Neural cell (in vitro differentiated cells): ENCODE data around the gene PARD3B. TPM values are rescaled to one million over a fixed set of nuclear protein-coding genes. Genes with fewer than 3 reads are reported as not detected.

Experiments used
- H2AFZ ChIP-seq: fragments of 200-600, 300-800 bp; sonication (generic), shearing (Covaris generic); 2 replicates; pipeline ENCODE4 v1.6.0; 2014; ENCODE audit warnings: low read depth, mild to moderate bottlenecking, antibody characterized with exemption, low read length, moderate library complexity
- H3F3A ChIP-seq: fragments of 200-600 bp; shearing (Covaris generic); 2 replicates; pipeline ENCODE4 v1.6.1; 2016; ENCODE audit warnings: mild to moderate bottlenecking, moderate library complexity, mixed read lengths, antibody characterized with exemption, low read length; ENCODE audit not compliant: insufficient read depth, poor library complexity, severe bottlenecking
- H3K27ac ChIP-seq: fragments of 200-600, 300-800 bp; sonication (generic), shearing (Covaris generic); 2 replicates; pipeline ENCODE4 v1.5.1; 2014; ENCODE audit warnings: mild to moderate bottlenecking, low read length, moderate library complexity
- H3K27me3 ChIP-seq: fragments of 300-800, 200-600 bp; sonication (generic), shearing (Covaris generic); 2 replicates; pipeline ENCODE4 v1.6.0; 2014; ENCODE audit warnings: mild to moderate bottlenecking, low read depth, low read length, moderate library complexity; ENCODE audit not compliant: insufficient read depth
- H3K36me3 ChIP-seq: fragments of 300-800, 200-600 bp; sonication (generic), shearing (Covaris generic); 2 replicates; pipeline ENCODE4 v1.5.1; 2014; ENCODE audit warnings: mild to moderate bottlenecking, antibody characterized with exemption, low read length, moderate library complexity; ENCODE audit not compliant: insufficient read depth
- H3K4me2 ChIP-seq: fragments of 300-800, 200-600 bp; sonication (generic), shearing (Covaris generic); 2 replicates; pipeline ENCODE4 v1.6.0; 2014; ENCODE audit warnings: mild to moderate bottlenecking, low read length
- H3K4me3 ChIP-seq: fragments of 300-800, 200-600 bp; sonication (generic), shearing (Covaris generic); 2 replicates; pipeline ENCODE4 v1.5.1; 2014; ENCODE audit warnings: mild to moderate bottlenecking, low read length, moderate library complexity
- H3K79me2 ChIP-seq: fragments of 200-600 bp; shearing (Covaris generic); replicated peaks from 2 replicates; pipeline ENCODE4 v1.6.0; 2014; ENCODE audit warnings: mild to moderate bottlenecking, low read length, moderate library complexity; ENCODE audit not compliant: insufficient read depth
- H3K9ac ChIP-seq: fragments of 300-800, 200-600 bp; sonication (generic), shearing (Covaris generic); 2 replicates; pipeline ENCODE4 v1.6.1; 2016; ENCODE audit warnings: mild to moderate bottlenecking, low read length, mixed read lengths
- H3K9me2 ChIP-seq: fragments of 200-600 bp; shearing (Covaris generic); 2 replicates; pipeline ENCODE4 v1.6.1; 2016; ENCODE audit warnings: mild to moderate bottlenecking, low read length, mixed read lengths; ENCODE audit not compliant: insufficient read depth
- H3K9me3 ChIP-seq: fragments of 200-600, 300-800 bp; sonication (generic), shearing (Covaris generic); 2 replicates; pipeline ENCODE4 v1.6.1; 2016; ENCODE audit warnings: mild to moderate bottlenecking, mixed run types, low read length, moderate library complexity, mixed read lengths
- H4K20me1 ChIP-seq: fragments of 200-600 bp; shearing (Covaris generic); 2 replicates; pipeline ENCODE4 v1.6.1; 2016; ENCODE audit warnings: mild to moderate bottlenecking, mixed run types; ENCODE audit not compliant: insufficient read depth
- CTCF ChIP-seq: fragments of 450-650 bp; IDR thresholded peaks from 2 replicates; pipeline ENCODE4 v1.5.1; 2014; ENCODE audit warnings: antibody characterized with exemption, mild to moderate bottlenecking, moderate library complexity; ENCODE audit not compliant: poor library complexity, severe bottlenecking
- EP300 ChIP-seq: fragments of 450-650 bp; conservative IDR thresholded peaks from 2 replicates; pipeline ENCODE4 v1.6.1; 2014; ENCODE audit warnings: antibody characterized with exemption, mild to moderate bottlenecking, moderate library complexity; ENCODE audit not compliant: poor library complexity, severe bottlenecking
- EZH2 ChIP-seq: fragments of 200-600, 300-800 bp; shearing (Covaris generic), sonication (generic); IDR thresholded peaks from 2 replicates; pipeline ENCODE4 v1.6.1; 2014; ENCODE audit warnings: antibody characterized with exemption, low read length, borderline replicate concordance, mild to moderate bottlenecking; ENCODE audit not compliant: insufficient read depth, poor library complexity, severe bottlenecking
- MXI1 ChIP-seq: fragments of 450-650 bp; conservative IDR thresholded peaks from 2 replicates; pipeline ENCODE4 v1.6.1; 2014; ENCODE audit warnings: antibody characterized with exemption, mild to moderate bottlenecking; ENCODE audit not compliant: poor library complexity, severe bottlenecking
- POLR2AphosphoS5 ChIP-seq: IDR thresholded peaks from 2 replicates; pipeline ENCODE4 v1.6.1; 2012
- RAD21 ChIP-seq: fragments of 450-650 bp; conservative IDR thresholded peaks from 2 replicates; pipeline ENCODE4 v1.6.1; 2014; ENCODE audit warnings: antibody characterized with exemption, mild to moderate bottlenecking, moderate library complexity
- REST ChIP-seq: IDR thresholded peaks from 2 replicates; pipeline ENCODE4 v1.6.1; 2012; ENCODE audit warnings: borderline replicate concordance
- SMC3 ChIP-seq: fragments of 450-650 bp; conservative IDR thresholded peaks from 2 replicates; pipeline ENCODE4 v1.6.1; 2014; ENCODE audit warnings: antibody characterized with exemption, mild to moderate bottlenecking, moderate library complexity; ENCODE audit not compliant: poor library complexity
- TAF1 ChIP-seq: IDR thresholded peaks from 2 replicates; pipeline ENCODE4 v1.6.1; 2012; ENCODE audit warnings: low read depth
- polyA plus RNA-seq: library from polyadenylated mRNA; depleted of rRNA; stranded (reverse); fragments of >200 nt; gene quantifications from 2 replicates; pipeline ENCODE4 v1.2.3, GENCODE V29; 2014

PARD3B gene
- polyA plus RNA-seq, 1 donor from 2014 or later, result 0.54 TPM

GRCh38 chr2:204613635-204614034 is 68.4 kb downstream of the PARD3B start:
- no peaks in the 10 kb centered on the region for H4K20me1 ChIP-seq
- H3K79me2 ChIP-seq, result no peaks in the 10 kb centered on the region
- no peak overlapping the region for H3K9ac ChIP-seq
- no peaks in the 10 kb centered on the region for H3K9me2 ChIP-seq
- H3F3A ChIP-seq, result no peaks in the 10 kb centered on the region
- H3K4me2 ChIP-seq, result no peak overlapping the region
- H2AFZ ChIP-seq, result no peak overlapping the region
- H3K4me3 ChIP-seq, result no peak overlapping the region
- H3K36me3 ChIP-seq, result no peaks in the 10 kb centered on the region
- no peak overlapping the region for H3K27ac ChIP-seq
- no peaks in the 10 kb centered on the region for H3K27me3 ChIP-seq
- no peak for TF ChIP-seq CTCF
- no peak for TF ChIP-seq POLR2AphosphoS5
- no peak for TF ChIP-seq SMC3
- no peak for TF ChIP-seq TAF1
- H3K9me3 ChIP-seq, result no peaks in the 10 kb centered on the region

- Histone ChIP-seq H3K9ac (no peak overlapping the region), H3K9me2 (no peaks in the 10 kb centered on the region), H3K79me2 (no peaks in the 10 kb centered on the region), H4K20me1 (no peaks in the 10 kb centered on the region), H3K4me3 (no peak overlapping the region), H3K9me3 (no peaks in the 10 kb centered on the region), H3K27ac (no peak overlapping the region), H3K27me3 (no peaks in the 10 kb centered on the region), H3K4me2 (no peak overlapping the region), H2AFZ (no peak overlapping the region), H3F3A (no peaks in the 10 kb centered on the region), H3K36me3 (no peaks in the 10 kb centered on the region)
- TF ChIP-seq TAF1 (no peak), SMC3 (no peak), EZH2 (no peak), RAD21 (no peak), EP300 (no peak), POLR2AphosphoS5 (no peak), MXI1 (no peak), CTCF (no peak), REST (no peak)
Observed at GRCh38 chr2:204615456-204615855, 70.2 kb downstream of the PARD3B start.
